ENCODE measurements around the gene WNK4. TPM values are rescaled to one million over a fixed set of nuclear protein-coding genes. Genes with fewer than 3 reads are reported as not detected.

The WNK4 gene
- total and polyA plus RNA-seq, 9 of the 15 experiments (the other 6 are each of a cell fraction or from before 2014, with no cell fraction given): 0.32 to 25.8 (median 4.5) TPM

DNA sequence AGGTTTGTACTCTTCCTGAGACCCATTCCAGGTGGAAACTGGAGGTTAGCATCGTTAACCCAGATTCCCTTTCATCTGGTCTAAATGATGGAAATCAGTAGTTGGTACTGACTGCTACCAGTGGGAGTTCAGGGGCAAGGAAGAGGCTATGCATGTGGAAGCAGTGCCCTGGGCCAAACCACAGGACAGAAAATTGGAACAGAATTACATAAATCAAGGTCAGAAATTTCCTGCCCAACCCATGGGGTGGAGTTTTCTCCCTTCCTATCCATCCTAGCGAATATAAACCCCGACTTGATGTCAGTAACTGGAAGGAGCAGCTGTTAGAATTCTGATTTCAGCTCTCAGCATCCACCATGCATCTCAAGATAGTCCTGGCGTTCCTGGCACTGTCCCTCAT is 63.9 kb downstream of the WNK4 start, which contains the start of gene AOC2:
AOC2 (plus strand) TSS at position 310 of the 400 bp plus-strand sequence; CDS start at position 357, 47 bp downstream.
- Histone ChIP-seq H3K4me2 (ENCODE audit: insufficient read depth, low read length) (no peak within 1 kb of the TSS), H3K4me1 (replicated peaks in 1 of 2; ENCODE audit: control insufficient read depth in 2 of 2, insufficient read depth in 2 of 2, low read length in 2 of 2) (peaks cover 0 to 10% of the 10 kb centered on the region in 2 experiments; a peak in 2 of 5 replicates), H3K27me3 (ENCODE audit: control insufficient read depth in 2 of 2, insufficient read depth in 2 of 2, low read length in 2 of 2) (no peaks in the 10 kb centered on the region), H3K9ac (ENCODE audit: insufficient read depth in 1 of 2, low read depth in 2 of 2, low read length in 2 of 2) (no peak within 1 kb of the TSS; a peak in 1 of 4 replicates), H3K9me3 (replicated peaks; ENCODE audit: control insufficient read depth, insufficient read depth, low read depth, low read length) (no peaks in the 10 kb centered on the region), H3K27ac (ENCODE audit: extremely low read depth, low read depth, low read length) (no peak within 1 kb of the TSS), H3K9me1 (ENCODE audit: control insufficient read depth, insufficient read depth, low read length) (no peaks in the 10 kb centered on the region), H2AFZ (ENCODE audit: low read depth, low read length) (no peak within 1 kb of the TSS), H3K4me3 (no peak within 1 kb of the TSS), H4K20me1 (replicated peaks; ENCODE audit: control insufficient read depth, insufficient read depth, low read length) (0 out of 2 replicates have a peak, but pooled peaks cover 2% of the 10 kb centered on the region), H3K36me3 (ENCODE audit: control insufficient read depth, insufficient read depth, low read length) (peaks cover 60% of the 10 kb centered on the region), H3K79me2 (ENCODE audit: control insufficient read depth, insufficient read depth, low read length) (no peaks in the 10 kb centered on the region; the same call in 2 of the 3 replicates)
- WGBS (ENCODE audit: insufficient coverage, low coverage, missing lambda C conversion rate): 84% methylated on average over 4 of the region's 4 CpGs
- POLR2A ChIA-PET: interaction anchor here (1.0 to 1.9 kb wide), 4 partner anchors 9 to 154 kb away, joined by 3 to 6 read pairs (median 5); partner anchors contain the start of gene RPL27
- ATAC-seq (no peak), DNase-seq (ENCODE audit: extremely low read depth in 1 of 4, low spot score in 3 of 4) (no peak), FAIRE-seq (no peak)
- no TSS peak for BruUV-seq (replicated peaks)
- in situ Hi-C loops (cut with MboI): loop anchor here (5.0 kb wide), 1 partner anchor 93 kb away; no protein-coding TSS in a partner anchor
- CTCF ChIA-PET (ENCODE audit: low intra/inter-chr PET ratio): interaction anchor here (1.9 to 4.7 kb wide), 3 partner anchors 94 to 154 kb away, joined by 8 to 37 read pairs (median 20); partner anchors contain the start of genes PTGES3L, RPL27 and RUNDC1
- intact Hi-C loops (cut with micrococcal nuclease): no loop called here
- TF ChIP-seq TSHZ1 (CRISPR knock-in tag; IDR thresholded peaks at IDR 0.05) (no peak), CBFB (CRISPR knock-in tag; IDR thresholded peaks at IDR 0.05) (no peak)

Measured in K562 (cell line).